Left lung (tissue), 10 donors: ENCODE results near the gene SEMA6A. TPM values are rescaled to one million over a fixed set of nuclear protein-coding genes. Genes with fewer than 3 reads are reported as not detected.

Experiments
- ATAC-seq: fragments of 200-7000 bp; cut with Tn5 transposase; one replicate; pipeline ENCODE4 v1.9.1; 2020; ENCODE audit warnings: moderate library complexity
- DNase-seq, 4 donors: peaks; one replicate each; pipeline ENCODE4 v3.0.0-alpha.2; 2013 to 2020
- H3K27ac ChIP-seq, 2 donors: fragments of 200-600 bp; sonication (generic) in 1 of 2; one replicate each; pipeline versions ENCODE4 v1.5.0 to v1.8.0; 2020 to 2021
- H3K27me3 ChIP-seq, 2 donors: fragments of 200-600 bp; sonication (generic) in 1 of 2; one replicate each; pipeline versions ENCODE4 v1.5.0 to v1.8.0; 2020 to 2021
- H3K36me3 ChIP-seq, 2 donors: fragments of 200-600 bp; sonication (generic) in 1 of 2; one replicate each; pipeline versions ENCODE4 v1.5.0 to v1.8.0; 2020 to 2021
- H3K4me1 ChIP-seq, 2 donors: fragments of 200-600 bp; one replicate each; pipeline ENCODE4 v1.8.0; 2021
- H3K4me3 ChIP-seq, 2 donors: fragments of 200-600 bp; sonication (generic) in 1 of 2; one replicate each; pipeline versions ENCODE4 v1.5.0 to v1.8.0; 2020 to 2021; ENCODE audit warnings: mild to moderate bottlenecking in 1 of 2
- H3K9me3 ChIP-seq, 2 donors: fragments of 200-600 bp; sonication (generic) in 1 of 2; one replicate each; pipeline versions ENCODE4 v1.5.0 to v1.8.0; 2020 to 2021
- CTCF ChIP-seq, 2 donors: fragments of 200-600 bp; sonication (generic) in 1 of 2; IDR thresholded peaks; one replicate each; pipeline versions ENCODE4 v1.5.0 to v1.8.0; 2021; ENCODE audit warnings: antibody characterized with exemption in 2 of 2
- intact Hi-C, 2 donors: fragments of 100-400 bp; cut with DNase I; formaldehyde crosslinking; loops; one replicate each; pipeline versions ENCODE4 v1.11.2 to v1.14.2; 2022
- polyA plus RNA-seq, 6 donors: library from polyadenylated mRNA; unstranded; fragments of 120-200 nt; gene quantifications; one replicate each; pipeline ENCODE4 v1.2.1, GENCODE V29; 2013; ENCODE audit not compliant: insufficient read length in 6 of 6
- total RNA-seq, 2 donors: library from RNA; stranded (reverse); fragmentation: NEBNext Ultra II Directional; extraction: Animal tissue kit (Norgen Biotek cat#: 25700); gene quantifications; one replicate each; pipeline ENCODE4 v1.2.1, GENCODE V29; 2021
- donor health status: DM: no; HTN: yes; CAD: no.
- donor health status: DM: no; HTN: no; CAD: no.

SEMA6A gene
- total and polyA plus RNA-seq, 8 donors = 15.3 to 45.8 (median 39.6) TPM

GRCh38 chr5:116504593-116505166 lies 69.9 kb downstream of the SEMA6A start:
- Histone ChIP-seq H3K36me3 (no peaks in the 10 kb centered on the region), H3K9me3 (no peaks in the 10 kb centered on the region), H3K27me3 (no peaks in the 10 kb centered on the region), H3K27ac (no peak overlapping the region), H3K4me3 (no peak overlapping the region), H3K4me1 (peaks cover 0 to 8% of the 10 kb centered on the region in 2 donors)
- DNase-seq (no peak), ATAC-seq (no peak)
- TF ChIP-seq CTCF (IDR thresholded peaks at IDR 0.05) = no peak
- intact Hi-C loops = no loop called here

DNA sequence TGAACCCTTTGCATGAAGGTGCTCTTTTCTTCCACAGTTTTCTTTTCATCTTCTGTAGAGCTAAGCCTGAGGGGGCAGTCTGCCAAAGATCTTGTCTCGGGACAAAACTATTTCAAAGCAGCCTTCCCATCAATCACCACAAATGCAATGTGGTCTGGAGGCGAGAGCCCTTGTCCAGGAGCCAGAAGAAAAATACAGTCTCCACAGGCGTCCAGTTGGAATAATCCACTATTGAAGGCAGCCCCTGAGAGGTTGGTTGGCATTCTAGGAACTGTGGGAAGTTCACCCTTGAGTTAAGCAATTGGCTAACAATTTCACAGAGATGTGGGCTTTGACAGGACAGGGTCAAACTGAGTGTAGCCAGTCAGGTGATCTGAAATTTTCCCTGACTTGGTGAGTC lies 72.0 kb downstream of the SEMA6A start:
- intact Hi-C loops = no loop called here
- Histone ChIP-seq H3K36me3 (no peaks in the 10 kb centered on the region), H3K4me3 (no peak overlapping the region), H3K27ac (no peak overlapping the region), H3K9me3 (no peaks in the 10 kb centered on the region), H3K27me3 (no peaks in the 10 kb centered on the region), H3K4me1 (peaks cover 0 to 8% of the 10 kb centered on the region in 2 donors)
- DNase-seq (no peak), ATAC-seq (peak; percentile 21)
- no peak for TF ChIP-seq CTCF (IDR thresholded peaks at IDR 0.05)

DNA sequence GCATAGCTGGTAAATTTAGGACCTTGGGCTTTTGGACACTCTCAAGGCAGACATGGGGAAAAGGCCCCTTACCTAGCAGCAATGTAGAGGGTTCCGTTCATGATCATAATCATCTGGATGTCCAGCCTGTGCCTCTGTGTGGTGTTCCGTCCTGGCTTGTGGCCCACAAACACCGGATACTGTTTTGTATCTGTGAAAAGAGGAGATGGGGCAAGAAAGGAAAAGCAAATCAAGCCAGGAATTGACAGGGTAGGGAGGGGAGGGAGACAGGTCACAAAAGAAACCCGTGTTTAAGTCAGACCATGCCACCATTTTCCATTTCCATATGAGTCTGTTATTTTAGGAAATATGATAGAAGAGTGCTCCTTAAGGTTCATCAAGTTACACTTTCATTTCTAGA lies 72.5 kb downstream of the SEMA6A start:
- H3K27me3 ChIP-seq = no peaks in the 10 kb centered on the region
- H3K4me3 ChIP-seq = no peak overlapping the region
- no peaks in the 10 kb centered on the region for H3K36me3 ChIP-seq
- no peak overlapping the region for H3K27ac ChIP-seq
- no peaks in the 10 kb centered on the region for H3K9me3 ChIP-seq
- H3K4me1 ChIP-seq = peaks cover 0 to 8% of the 10 kb centered on the region in 2 donors
- intact Hi-C loops = no loop called here
- no peak for TF ChIP-seq CTCF (IDR thresholded peaks at IDR 0.05)
- ATAC-seq (no peak), DNase-seq (no peak)

GRCh38 chr5:116498503-116499048 lies 76.0 kb downstream of the SEMA6A start:
- no peak for DNase-seq
- no peak for TF ChIP-seq CTCF (IDR thresholded peaks at IDR 0.05)
- H3K27ac ChIP-seq = no peak overlapping the region

GRCh38 chr5:116497631-116498030 lies 77.0 kb downstream of the SEMA6A start:
- peaks cover 0 to 8% of the 10 kb centered on the region in 2 donors for H3K4me1 ChIP-seq
- DNase-seq = no peak
- no peaks in the 10 kb centered on the region for H3K9me3 ChIP-seq
- TF ChIP-seq CTCF (IDR thresholded peaks at IDR 0.05) = no peak
- no peaks in the 10 kb centered on the region for H3K27me3 ChIP-seq
- intact Hi-C loops = no loop called here
- no peak overlapping the region for H3K27ac ChIP-seq
- H3K4me3 ChIP-seq = no peak overlapping the region
- ATAC-seq = no peak
- peaks cover 0 to 8% of the 10 kb centered on the region in 2 donors for H3K36me3 ChIP-seq

More at GRCh38 chr5:116498503-116499048, 76.0 kb downstream of the SEMA6A start:
- intact Hi-C loops = no loop called here
- H3K9me3 ChIP-seq = no peaks in the 10 kb centered on the region
- no peak overlapping the region for H3K4me3 ChIP-seq
- ATAC-seq = no peak
- H3K36me3 ChIP-seq = peaks cover 0 to 8% of the 10 kb centered on the region in 2 donors
- peaks cover 0 to 8% of the 10 kb centered on the region in 2 donors for H3K4me1 ChIP-seq
- no peaks in the 10 kb centered on the region for H3K27me3 ChIP-seq
